Fibroblast of skin of right biceps (primary cell): ENCODE results near the gene CCDC28A.
A peak's percentile ranks its signal among the peaks of the same experiment; 100 is the strongest.
"Not testable (repeated sequence)": the region's sequence is repeated elsewhere in the genome, so short reads cannot be mapped to it uniquely, and the experiment has no call there.

Experiments used
- DNase-seq: peaks from one replicate; pipeline ENCODE4 v3.0.0-alpha.2; 2013

CCDC28A gene

GRCh38 chr6:138773177-138774091 is at the start of gene CCDC28A:
Gene CCDC28A, plus strand, starts transcription at chr6:138773769. Its CDS starts 2,352 bp downstream, at chr6:138776121.
- peak; percentile 96 for DNase-seq

GRCh38 chr6:138724015-138724414 is 49.6 kb upstream of the CCDC28A start:
- peak; percentile 34 for DNase-seq

GRCh38 chr6:138726066-138726756 is 47.4 kb upstream of the CCDC28A start:
- no peak for DNase-seq

DNA sequence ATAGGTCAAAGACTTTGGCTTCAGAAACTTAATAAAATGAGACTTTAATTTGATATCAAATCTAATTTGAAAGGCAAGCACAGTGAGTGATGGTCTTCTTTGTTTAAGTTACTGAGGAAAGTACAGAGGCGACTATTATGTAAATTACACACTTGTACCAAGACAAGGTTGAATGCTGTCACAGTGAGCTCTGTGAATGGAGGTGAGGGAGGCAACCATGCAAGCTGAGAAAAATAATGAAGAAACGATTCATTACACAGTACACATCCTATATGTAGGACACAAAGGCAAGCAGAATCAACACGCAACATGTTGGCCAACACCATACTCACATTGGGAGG is 46.8 kb upstream of the CCDC28A start:
- no peak for DNase-seq

- no peak for DNase-seq
Observed at GRCh38 chr6:138727182-138727581, 46.4 kb upstream of the CCDC28A start.

GRCh38 chr6:138728662-138729061 is 44.9 kb upstream of the CCDC28A start:
- DNase-seq: no peak

- DNase-seq: not testable (repeated sequence)
Observed at GRCh38 chr6:138730037-138730436, 43.5 kb upstream of the CCDC28A start.

- DNase-seq: no peak
Observed at GRCh38 chr6:138734585-138734984, 39.0 kb upstream of the CCDC28A start.

- peak; percentile 26 for DNase-seq
Observed at GRCh38 chr6:138736640-138737039, 36.9 kb upstream of the CCDC28A start.

DNA sequence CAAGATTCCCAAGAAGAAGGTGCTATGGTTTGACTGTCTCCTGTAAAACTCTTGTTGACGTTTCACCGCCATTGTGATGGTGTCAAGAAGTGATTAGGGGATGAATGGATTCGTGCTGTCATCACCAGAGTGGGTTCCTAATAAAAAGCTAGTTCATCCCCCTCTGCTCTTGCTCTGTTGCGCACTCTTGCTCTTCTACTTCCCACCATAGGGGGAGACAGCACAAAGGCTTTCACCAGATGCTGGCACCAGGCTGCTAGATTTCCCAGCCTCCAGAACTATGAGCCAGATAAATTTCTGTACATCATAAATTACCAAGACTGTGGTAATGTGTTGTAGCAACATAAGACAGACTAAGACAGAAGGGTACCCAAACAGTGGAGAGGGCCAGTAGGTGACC is 21.6 kb upstream of the CCDC28A start:
- DNase-seq: no peak

- peak; percentile 22 for DNase-seq
Observed at GRCh38 chr6:138757136-138757535, 16.4 kb upstream of the CCDC28A start.

DNA sequence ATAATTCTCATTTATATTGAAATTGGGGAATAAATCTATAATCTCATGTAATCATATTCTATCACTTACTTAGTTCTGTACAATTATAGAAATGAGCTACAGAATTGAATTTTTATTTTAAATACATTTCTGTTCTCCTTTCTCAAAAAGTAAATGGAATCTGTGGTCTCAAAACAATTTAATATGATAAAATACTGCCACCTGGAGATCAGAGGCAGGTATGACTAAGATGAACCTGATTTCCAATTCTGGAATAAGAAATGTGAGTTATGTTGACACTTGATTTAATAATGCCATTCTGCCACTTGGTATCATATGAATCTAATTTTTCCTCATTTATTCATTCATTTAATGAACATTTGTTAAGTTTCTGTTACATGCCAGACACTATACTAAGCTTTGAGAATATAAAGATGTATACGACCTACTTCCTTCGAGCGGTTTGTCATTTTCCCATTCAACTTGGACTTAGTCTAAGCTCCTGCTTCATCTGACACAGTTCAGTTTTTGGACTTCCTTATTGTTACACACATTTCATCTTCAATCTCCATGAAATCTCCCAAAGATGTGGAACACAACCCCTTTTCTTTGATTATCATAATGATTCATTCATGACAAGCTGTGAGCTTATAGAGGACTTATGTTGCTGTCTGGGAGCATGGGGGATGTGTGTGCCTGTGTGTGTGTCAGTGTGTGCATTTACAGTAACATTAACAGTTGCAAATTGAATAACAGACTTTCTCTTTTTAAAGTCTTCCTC is 7.5 kb upstream of the CCDC28A start:
- DNase-seq: peak; percentile 28

- no peak for DNase-seq
Observed at GRCh38 chr6:138769102-138769676, 4.4 kb upstream of the CCDC28A start.

- no peak for DNase-seq
Observed at GRCh38 chr6:138772596-138773176, 883 bp upstream of the CCDC28A start.

DNA sequence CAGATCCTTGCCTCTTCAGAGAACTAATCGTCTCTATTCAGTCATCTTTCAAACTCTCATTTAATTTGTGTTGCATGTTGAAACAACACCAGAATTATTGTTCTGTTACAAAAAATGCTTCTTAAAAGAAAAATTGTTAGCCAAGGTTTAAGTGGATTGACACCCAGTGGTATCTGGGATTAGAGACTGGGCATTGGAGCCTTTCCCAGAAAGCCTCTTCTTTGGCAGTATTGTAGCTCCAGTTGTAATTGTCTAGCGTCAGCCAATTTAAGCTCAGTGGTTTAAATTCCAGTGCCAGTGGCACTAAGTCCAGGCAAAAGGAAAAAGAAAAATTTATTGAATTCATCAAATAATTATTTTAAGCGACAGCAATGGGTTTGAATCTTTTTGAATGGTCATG is 801 bp downstream of the CCDC28A start:
- no peak for DNase-seq

GRCh38 chr6:138776659-138777058 is 3.1 kb downstream of the CCDC28A start:
- DNase-seq: no peak

GRCh38 chr6:138778331-138778730 is 4.8 kb downstream of the CCDC28A start:
- no peak for DNase-seq

GRCh38 chr6:138782243-138782642 is 8.7 kb downstream of the CCDC28A start:
- no peak for DNase-seq

DNA sequence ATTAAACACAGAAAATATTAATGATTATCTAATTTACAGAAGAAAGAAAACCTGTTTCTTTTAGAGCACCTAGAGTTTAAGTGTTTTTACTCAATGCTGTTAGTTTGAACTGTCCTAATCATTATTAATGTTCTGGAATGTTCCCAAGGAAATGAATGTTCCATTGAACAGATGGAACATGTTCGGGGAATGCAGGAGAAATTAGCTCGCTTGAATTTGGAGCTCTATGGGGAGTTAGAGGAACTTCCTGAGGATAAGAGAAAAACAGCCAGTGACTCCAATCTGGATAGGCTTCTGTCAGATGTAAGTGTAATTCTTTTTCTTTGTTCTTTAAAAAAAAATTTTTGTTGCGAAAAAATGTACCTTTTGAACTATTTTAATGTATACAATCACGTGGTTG is 11.5 kb downstream of the CCDC28A start:
- no peak for DNase-seq

DNA sequence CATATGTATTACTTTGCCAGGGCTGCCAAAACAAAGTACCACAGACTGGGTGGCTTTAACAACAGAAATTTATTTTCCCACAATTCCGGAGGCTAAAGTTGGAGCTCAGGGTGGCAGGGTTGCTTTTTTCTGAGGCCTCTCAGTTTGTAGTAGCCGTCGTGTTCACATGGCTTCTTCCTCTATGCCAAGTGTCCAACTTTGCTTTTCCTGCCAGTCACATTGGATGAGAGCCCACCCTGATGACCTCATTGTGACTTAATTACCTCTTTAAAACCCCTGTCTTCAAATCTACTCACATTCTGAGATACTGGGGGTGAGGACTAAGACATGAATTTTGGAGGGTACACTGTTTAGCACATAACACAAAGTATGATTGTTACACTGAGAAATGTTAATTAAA is 12.4 kb downstream of the CCDC28A start:
- no peak for DNase-seq

DNA sequence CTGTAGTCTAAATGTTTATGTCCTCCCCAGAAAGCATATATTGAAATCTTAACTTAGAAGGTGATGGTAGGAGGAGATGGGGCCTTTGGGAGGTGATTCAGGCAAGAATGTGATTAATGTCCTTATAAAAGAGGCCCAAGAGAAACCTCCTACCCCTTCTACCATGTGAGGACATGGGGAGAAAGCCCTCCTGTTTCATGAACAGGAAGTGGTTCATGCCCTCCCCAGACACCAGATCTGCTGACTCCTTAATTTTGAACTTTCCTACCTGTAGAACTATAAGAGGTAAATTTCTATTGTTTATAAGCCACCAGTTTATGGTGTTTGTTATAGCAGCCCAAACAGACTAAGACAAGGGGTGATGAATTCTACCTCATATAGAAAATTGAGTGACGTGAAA is 13.6 kb downstream of the CCDC28A start:
- DNase-seq: no peak

- DNase-seq: peak; percentile 38
Observed at GRCh38 chr6:138795809-138796603, 22.4 kb downstream of the CCDC28A start, which contains the start of gene ECT2L. Gene ECT2L, plus strand, starts transcription at chr6:138796087. Its CDS starts 17,188 bp downstream, at chr6:138813275.
